ENCODE results near the gene PRRC2C. TPM values are rescaled to one million over a fixed set of nuclear protein-coding genes. Genes with fewer than 3 reads are reported as not detected.

PRRC2C gene
- total RNA-seq, 2 experiments from 2014 or later = 73.5 to 191 TPM

- no peak overlapping the region for H2AFZ ChIP-seq (ENCODE audit: low read length)
- no peaks in the 10 kb centered on the region for H3K9me3 ChIP-seq (ENCODE audit: low read length)
- H3K4me2 ChIP-seq (ENCODE audit: low read length) = no peak overlapping the region
- H3K27ac ChIP-seq (ENCODE audit: low read depth, low read length, poor library complexity, severe bottlenecking) = no peak overlapping the region
- no peak for DNase-seq (ENCODE audit: low spot score)
- H3K36me3 ChIP-seq (ENCODE audit: insufficient read depth, low read length) = no peaks in the 10 kb centered on the region
- no peaks in the 10 kb centered on the region for H4K20me1 ChIP-seq (ENCODE audit: insufficient read depth, low read length)
- H3K9me2 ChIP-seq (ENCODE audit: insufficient read depth, low read length) = no peaks in the 10 kb centered on the region
- ChIA-PET CTCF (ENCODE audit: unreplicated experiment) (no interaction called here), POLR2A (no interaction called here)
- no peaks in the 10 kb centered on the region for H3K4me1 ChIP-seq (ENCODE audit: insufficient read depth, low read length, poor library complexity, severe bottlenecking)
- intact Hi-C loops (cut with micrococcal nuclease; ENCODE audit: unreplicated experiment) = no loop called here
- BruUV-seq (replicated peaks) = no TSS peak
- no peak overlapping the region for H3K4me3 ChIP-seq (ENCODE audit: low read depth, low read length, poor library complexity, severe bottlenecking)
- no peak for TF ChIP-seq EZH2phosphoT487 (IDR thresholded peaks at IDR 0.05; ENCODE audit: borderline replicate concordance, low read depth, low read length)
- no peak for TF ChIP-seq CTCF (conservative IDR thresholded peaks at IDR 0.05; ENCODE audit: low read length)
- no peaks in the 10 kb centered on the region for H3K79me2 ChIP-seq (ENCODE audit: insufficient read depth, low read depth, low read length)
Observed at GRCh38 chr1:171641076-171641864, 155.9 kb downstream of the PRRC2C start.

GRCh38 chr1:171642197-171642596 lies 156.9 kb downstream of the PRRC2C start:
- Histone ChIP-seq H2AFZ (ENCODE audit: low read length) (no peak overlapping the region), H3K36me3 (ENCODE audit: insufficient read depth, low read length) (no peaks in the 10 kb centered on the region), H3K4me3 (ENCODE audit: low read depth, low read length, poor library complexity, severe bottlenecking) (no peak overlapping the region), H3K27ac (ENCODE audit: low read depth, low read length, poor library complexity, severe bottlenecking) (no peak overlapping the region), H4K20me1 (ENCODE audit: insufficient read depth, low read length) (no peaks in the 10 kb centered on the region), H3K9me3 (ENCODE audit: low read length) (no peaks in the 10 kb centered on the region), H3K4me2 (ENCODE audit: low read length) (no peak overlapping the region), H3K9me2 (ENCODE audit: insufficient read depth, low read length) (no peaks in the 10 kb centered on the region), H3K4me1 (ENCODE audit: insufficient read depth, low read length, poor library complexity, severe bottlenecking) (no peaks in the 10 kb centered on the region), H3K79me2 (ENCODE audit: insufficient read depth, low read depth, low read length) (no peaks in the 10 kb centered on the region)
- ChIA-PET POLR2A (interaction anchor here (0.5 to 0.7 kb wide), 2 partner anchors 28 to 190 kb away, joined by 3 to 4 read pairs; no protein-coding TSS in a partner anchor), CTCF (ENCODE audit: unreplicated experiment) (no interaction called here)
- intact Hi-C loops (cut with micrococcal nuclease; ENCODE audit: unreplicated experiment) = no loop called here
- no peak for TF ChIP-seq CTCF (conservative IDR thresholded peaks at IDR 0.05; ENCODE audit: low read length)
- no peak for TF ChIP-seq EZH2phosphoT487 (IDR thresholded peaks at IDR 0.05; ENCODE audit: borderline replicate concordance, low read depth, low read length)
- DNase-seq (ENCODE audit: low spot score) = no peak
- BruUV-seq (replicated peaks) = no TSS peak

Small RNA genes within 50 kb of the gene (small RNA-seq; reads per million reads assigned to genes)
- gene CYCSP53 = not detected

Other genes with a start within 250 kb of the PRRC2C start
- gene FMO1, start 237.0 kb upstream of the PRRC2C start, total RNA-seq (2014; rRNA removed; shearing (Covaris generic)) = 0.38 and 1.2 TPM in 2 replicates
- 0.34 and 0.98 TPM in 2 replicates for gene FMO1, start 237.0 kb upstream of the PRRC2C start, total RNA-seq (2022)
- gene FMO4, start 171.3 kb upstream of the PRRC2C start, total RNA-seq (2014; rRNA removed; shearing (Covaris generic)) = 3.9 and 4.0 TPM in 2 replicates
- 2.6 and 4.8 TPM in 2 replicates for gene FMO4, start 171.3 kb upstream of the PRRC2C start, total RNA-seq (2022)
- 0.16 TPM in 1 of 2 replicates, not detected in the other for gene MYOCOS, start 136.7 kb downstream of the PRRC2C start, total RNA-seq (2014; rRNA removed; shearing (Covaris generic))
- gene MYOCOS, start 136.7 kb downstream of the PRRC2C start, total RNA-seq (2022) = 0.21 and 0.22 TPM in 2 replicates
- not detected in 2 replicates for gene MYOC, start 167.2 kb downstream of the PRRC2C start, total RNA-seq (2014; rRNA removed; shearing (Covaris generic))
- gene MYOC, start 167.2 kb downstream of the PRRC2C start, total RNA-seq (2022) = not detected in 2 replicates

All from OCI-LY7 (cell line).